ENCODE results near the gene NHERF2.

DNA sequence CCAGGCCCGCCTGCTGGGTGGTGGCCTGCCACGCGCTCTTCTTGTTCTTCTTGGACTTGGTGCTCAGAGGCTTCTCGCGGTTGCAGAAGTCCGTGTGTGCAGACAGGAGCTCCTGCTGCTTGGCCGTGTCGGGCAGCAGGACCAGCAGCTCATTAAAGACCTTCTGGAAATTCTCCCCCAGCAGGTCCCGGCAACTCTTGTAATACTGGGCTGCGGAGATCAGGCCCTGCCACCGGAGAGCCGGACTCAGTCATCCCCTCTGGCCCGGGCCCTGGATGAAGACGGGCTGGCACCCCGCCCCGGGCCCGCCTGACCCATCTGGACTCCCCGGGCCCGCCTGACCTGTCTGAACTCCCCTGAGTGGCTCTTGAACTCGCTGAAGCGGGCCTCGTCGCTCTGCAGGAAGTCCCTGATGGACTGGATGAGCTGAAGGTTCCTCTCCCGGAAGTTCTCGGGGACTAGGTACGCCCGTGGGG is 28.3 kb upstream of the NHERF2 start:
- no peak for TF ChIP-seq GATA3 (IDR thresholded peaks at IDR 0.05; ENCODE audit: low read depth, low read length)
- no peak for TF ChIP-seq GATA2 (IDR thresholded peaks at IDR 0.05; ENCODE audit: low read depth, low read length)

All from SH-SY5Y (cell line).